Left ventricle myocardium superior (tissue), 1 donor: ENCODE data around the gene PSMD11. TPM values are rescaled to one million over a fixed set of nuclear protein-coding genes. Genes with fewer than 3 reads are reported as not detected.

Experiments
- ATAC-seq: fragments of 200-7000 bp; cut with Tn5 transposase; one replicate; pipeline ENCODE4 v1.9.1; 2020; ENCODE audit warnings: mild to moderate bottlenecking, moderate library complexity
- DNase-seq: peaks from one replicate; pipeline ENCODE4 v3.0.0-alpha.2; 2020
- intact Hi-C: fragments of 100-400 bp; cut with micrococcal nuclease; formaldehyde crosslinking; loops from one replicate; pipeline ENCODE4 v1.11.0; 2022
- total RNA-seq: library from RNA; stranded (reverse); fragmentation: NEBNext Ultra II Directional; extraction: Animal tissue kit (Norgen Biotek cat#: 25700); gene quantifications from one replicate; pipeline ENCODE4 v1.2.1, GENCODE V29; 2021
- donor health status: DM: no; HTN: yes; CAD: no; lungs with severe emphysema.

The PSMD11 gene
- total RNA-seq, 1 donor from 2014 or later: 67.8 TPM

DNA sequence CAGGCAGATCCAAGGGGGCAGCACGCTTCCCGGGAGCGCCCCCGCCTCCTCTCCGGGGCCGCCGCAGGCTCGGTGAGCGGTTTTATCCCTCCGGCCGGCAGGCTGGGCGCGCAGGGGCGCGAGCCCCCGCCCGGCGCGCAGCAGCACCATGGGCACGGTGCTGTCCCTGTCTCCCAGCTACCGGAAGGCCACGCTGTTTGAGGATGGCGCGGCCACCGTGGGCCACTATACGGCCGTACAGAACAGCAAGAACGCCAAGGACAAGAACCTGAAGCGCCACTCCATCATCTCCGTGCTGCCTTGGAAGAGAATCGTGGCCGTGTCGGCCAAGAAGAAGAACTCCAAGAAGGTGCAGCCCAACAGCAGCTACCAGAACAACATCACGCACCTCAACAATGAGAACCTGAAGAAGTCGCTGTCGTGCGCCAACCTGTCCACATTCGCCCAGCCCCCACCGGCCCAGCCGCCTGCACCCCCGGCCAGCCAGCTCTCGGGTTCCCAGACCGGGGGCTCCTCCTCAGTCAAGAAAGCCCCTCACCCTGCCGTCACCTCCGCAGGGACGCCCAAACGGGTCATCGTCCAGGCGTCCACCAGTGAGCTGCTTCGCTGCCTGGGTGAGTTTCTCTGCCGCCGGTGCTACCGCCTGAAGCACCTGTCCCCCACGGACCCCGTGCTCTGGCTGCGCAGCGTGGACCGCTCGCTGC, 43.3 kb downstream of the PSMD11 start:
- ATAC-seq (no peak), DNase-seq (no peak)
- intact Hi-C loops: no loop called here

DNA sequence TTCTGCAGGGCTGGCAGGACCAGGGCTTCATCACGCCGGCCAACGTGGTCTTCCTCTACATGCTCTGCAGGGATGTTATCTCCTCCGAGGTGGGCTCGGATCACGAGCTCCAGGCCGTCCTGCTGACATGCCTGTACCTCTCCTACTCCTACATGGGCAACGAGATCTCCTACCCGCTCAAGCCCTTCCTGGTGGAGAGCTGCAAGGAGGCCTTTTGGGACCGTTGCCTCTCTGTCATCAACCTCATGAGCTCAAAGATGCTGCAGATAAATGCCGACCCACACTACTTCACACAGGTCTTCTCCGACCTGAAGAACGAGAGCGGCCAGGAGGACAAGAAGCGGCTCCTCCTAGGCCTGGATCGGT, 43.9 kb downstream of the PSMD11 start:
- intact Hi-C loops: no loop called here
- ATAC-seq (no peak), DNase-seq (no peak)

DNA sequence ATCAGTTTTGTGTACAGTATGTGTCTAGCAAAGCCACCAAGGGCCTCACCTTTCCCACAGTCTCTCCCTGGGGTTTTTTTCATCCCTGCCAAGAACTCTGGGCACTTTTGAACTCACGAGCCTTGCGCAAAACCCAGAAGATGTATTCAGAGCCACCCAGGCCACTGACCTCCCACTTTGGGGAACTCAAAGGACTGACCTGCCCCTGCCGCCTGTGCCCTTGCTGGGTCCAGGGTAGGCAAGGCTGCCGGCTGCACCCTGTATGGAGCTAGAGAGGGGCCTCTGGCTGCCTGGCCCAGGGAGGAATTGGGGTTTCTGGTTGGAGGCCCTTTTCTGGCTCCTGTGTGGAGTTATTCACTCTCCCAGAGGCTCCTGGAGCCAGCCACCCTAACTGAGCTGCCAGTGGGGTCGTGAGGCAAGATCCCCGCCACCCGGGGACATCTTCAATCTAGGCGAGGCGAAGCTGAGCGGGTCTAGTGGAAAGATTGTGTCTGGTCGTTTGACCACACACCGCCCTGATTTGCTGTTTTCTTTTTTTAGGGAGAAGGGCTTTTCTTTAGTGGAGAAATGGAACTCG, 44.4 kb downstream of the PSMD11 start:
- intact Hi-C loops: no loop called here
- ATAC-seq (no peak), DNase-seq (no peak)

DNA sequence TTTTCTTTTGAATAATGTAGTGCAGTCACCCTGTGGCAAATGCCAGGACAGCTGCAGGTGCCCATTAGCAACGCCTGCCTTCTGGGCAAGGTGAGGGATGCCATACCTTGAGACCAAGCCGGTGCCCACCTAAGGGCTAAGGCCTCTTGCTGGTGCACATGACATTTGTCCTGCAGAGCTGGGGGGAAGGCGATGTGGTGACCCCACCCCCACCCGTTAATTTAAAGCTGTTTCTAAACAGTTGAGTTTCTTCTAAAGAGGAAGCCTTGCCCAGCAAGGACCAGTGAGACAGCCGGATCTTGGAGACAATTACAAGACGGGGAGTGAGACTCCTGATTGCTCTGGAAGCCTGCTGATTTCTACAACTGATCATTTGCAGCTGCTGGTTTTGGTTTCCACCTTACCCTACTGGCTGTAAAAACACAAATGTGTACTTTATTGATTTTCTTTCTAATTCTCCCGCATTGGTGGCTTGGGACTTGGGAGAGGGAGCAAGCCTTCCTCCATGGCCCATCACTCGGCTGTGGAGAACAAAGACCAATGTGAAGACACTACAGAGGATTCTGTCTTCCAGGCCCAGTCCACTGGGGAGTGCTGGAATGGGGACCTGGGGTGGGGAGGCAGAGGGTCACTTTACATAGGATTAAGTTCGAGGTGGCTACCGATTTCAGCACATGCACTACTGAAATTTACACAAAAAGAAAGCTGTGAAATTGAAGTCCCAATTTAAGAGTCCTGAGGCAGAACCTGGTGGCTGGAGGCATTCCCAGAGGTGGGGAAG, 45.2 kb downstream of the PSMD11 start:
- no peak for ATAC-seq

DNA sequence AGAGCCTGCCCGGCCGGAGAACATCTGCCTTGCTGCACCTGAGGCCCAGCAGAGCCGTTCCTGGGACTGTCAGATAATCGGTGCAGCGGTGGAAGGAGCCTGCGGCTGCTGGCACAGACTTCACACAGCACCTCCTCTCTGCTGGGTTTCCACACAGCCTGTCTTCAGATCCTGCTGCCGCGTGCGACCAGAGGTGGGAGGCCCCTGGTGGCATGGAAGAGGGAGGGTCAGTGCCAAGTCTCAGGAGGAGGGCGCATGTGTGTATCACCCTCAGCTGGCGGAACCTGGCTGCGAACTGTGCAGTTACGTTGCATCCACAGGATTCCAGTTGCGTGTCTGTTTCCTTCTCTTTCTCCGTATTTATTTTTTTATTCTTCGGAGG, 45.8 kb downstream of the PSMD11 start:
- no peak for ATAC-seq
- DNase-seq: no peak
- intact Hi-C loops: no loop called here

More for the DNA sequence above, 45.2 kb downstream of the PSMD11 start:
- no peak for DNase-seq
- intact Hi-C loops: no loop called here

DNA sequence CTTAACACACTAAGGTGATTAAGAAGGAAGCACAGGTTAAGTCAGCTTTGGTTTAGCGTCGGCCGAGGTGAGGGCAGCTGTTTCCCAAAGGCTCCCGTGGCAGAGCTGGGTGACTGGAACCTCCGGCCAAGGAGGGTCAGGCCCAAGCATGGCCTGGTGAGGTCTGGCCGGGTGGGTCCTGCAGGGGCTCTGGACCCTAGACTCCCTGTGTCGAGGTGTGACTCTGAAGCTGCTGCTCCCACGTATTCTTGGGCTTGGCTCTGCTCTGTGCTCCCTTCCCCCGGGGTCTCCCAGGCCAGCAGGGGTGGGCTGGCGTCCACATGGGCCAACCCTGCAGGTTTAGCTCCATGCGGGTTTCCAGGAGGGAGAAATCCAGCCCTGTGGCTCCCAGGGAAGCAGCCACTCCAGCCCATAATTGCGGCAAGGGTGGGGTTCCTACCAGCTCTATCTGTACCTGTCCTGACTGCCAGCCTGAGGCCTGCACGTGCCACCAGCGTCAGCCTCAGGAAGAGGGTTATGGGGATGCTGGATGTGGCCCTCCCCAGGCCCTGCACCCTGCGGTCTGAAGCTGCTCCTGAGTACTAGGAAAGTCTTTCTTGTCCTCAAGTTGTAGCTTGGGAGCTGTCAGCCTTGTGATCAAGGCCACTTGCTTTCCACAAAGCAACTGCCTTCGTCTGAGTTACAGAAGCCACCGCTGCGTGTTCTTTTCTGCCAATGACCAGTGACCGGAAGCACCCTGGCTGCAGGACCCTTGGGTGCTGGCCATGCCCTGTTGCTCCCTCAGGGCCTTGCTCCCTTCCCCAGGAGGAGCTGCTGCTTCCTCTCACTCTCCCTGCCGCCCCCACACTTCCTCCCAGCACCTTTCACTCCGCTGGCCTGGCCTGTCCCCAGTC, 47.3 kb downstream of the PSMD11 start:
- intact Hi-C loops: no loop called here
- DNase-seq: no peak
- no peak for ATAC-seq

DNA sequence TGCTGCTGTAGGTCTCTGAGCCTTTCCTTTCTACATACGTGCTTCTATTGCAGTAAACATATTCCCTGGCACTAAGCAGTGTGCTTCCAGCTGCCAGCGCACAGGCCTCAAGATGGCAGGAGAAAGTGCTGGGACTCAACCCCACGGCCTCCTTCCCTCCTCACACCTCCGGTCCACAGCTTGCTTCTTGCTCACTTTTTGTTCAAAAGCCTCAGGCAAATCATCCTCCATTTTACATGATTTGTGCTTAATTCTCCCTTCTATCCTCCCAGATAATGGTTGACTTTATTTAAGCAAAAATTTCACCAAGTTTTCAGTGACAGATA, 47.9 kb downstream of the PSMD11 start:
- ATAC-seq (no peak), DNase-seq (no peak)
- intact Hi-C loops: no loop called here

DNA sequence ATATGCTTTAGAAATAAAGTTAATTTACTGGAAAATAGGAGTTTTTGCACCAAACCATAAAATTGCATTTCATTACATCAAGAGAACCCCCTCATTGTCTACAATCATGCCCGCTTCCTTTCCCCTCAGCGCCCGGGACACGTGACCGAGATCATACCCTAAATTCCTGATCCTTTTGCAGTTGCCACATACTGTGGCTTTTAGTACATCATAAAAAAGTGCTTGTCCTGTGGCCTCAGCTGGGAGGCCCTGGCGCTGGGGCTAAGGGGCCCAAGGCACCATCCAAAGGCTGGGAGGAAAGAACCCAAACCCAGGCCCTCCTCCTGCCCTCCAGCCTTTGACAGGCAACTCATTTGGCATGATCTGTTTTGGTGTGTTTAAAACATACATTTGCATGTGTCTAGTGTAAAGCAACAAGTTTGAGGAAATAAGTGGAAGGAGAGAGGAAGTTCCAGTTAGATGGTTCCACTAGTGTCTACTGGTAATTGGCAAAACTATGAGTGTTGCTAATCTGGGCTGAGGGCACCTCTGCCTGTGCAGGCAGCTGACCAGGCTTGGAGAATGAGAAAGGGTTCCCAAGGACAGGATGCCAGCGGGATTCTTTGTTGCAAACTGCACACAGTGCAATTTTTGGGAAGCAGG, 48.5 kb downstream of the PSMD11 start:
- intact Hi-C loops: no loop called here
- no peak for DNase-seq
- ATAC-seq: no peak

DNA sequence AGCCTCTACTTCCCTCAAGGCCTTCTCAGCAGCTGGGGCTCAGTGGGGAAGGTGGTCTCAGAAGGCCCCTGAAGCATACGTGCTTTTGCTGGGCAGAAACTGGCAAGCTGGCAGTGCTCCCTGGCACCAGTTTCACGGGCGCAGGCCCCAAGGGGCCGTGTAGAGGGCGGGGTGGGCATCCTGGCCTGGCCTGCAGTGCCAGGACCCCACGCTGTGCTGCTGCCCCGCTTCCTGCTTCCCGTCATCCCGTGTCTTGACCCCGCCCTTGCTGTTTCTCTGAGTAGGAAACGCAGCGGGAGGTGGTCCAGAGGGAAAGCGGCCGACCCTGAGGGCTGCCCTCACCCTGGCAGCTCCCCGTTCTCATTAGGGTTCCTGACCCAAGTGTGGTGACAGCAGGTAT, 49.3 kb downstream of the PSMD11 start:
- DNase-seq (no peak), ATAC-seq (no peak)
- intact Hi-C loops: no loop called here

DNA sequence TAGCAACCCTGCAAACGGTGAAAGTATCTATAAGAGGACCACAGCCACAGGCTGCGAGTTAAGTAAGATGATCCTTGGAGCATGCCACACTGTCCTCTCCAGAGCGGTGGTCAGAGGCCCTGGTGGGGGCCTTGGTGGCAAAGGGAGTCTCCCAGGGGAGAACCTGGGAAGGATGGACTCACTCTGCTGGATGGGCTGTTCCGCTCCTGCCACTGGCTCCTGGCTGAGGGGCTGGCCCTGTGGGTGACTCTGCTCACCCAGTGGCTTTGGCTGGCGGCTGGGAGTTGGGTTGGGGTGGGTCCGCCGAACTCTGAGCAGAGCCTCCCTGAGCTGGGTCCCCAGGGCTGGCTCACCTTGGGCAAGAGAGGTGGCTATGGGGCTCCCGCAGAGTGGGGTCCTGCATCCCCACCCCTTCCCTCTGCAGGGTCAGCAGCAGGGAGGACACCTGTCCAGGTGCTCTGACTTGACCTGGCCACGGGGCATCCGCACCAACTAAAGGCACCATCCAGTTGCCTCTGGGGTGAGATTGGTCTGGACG, 49.7 kb downstream of the PSMD11 start:
- DNase-seq: no peak
- no peak for ATAC-seq
- intact Hi-C loops: no loop called here

DNA sequence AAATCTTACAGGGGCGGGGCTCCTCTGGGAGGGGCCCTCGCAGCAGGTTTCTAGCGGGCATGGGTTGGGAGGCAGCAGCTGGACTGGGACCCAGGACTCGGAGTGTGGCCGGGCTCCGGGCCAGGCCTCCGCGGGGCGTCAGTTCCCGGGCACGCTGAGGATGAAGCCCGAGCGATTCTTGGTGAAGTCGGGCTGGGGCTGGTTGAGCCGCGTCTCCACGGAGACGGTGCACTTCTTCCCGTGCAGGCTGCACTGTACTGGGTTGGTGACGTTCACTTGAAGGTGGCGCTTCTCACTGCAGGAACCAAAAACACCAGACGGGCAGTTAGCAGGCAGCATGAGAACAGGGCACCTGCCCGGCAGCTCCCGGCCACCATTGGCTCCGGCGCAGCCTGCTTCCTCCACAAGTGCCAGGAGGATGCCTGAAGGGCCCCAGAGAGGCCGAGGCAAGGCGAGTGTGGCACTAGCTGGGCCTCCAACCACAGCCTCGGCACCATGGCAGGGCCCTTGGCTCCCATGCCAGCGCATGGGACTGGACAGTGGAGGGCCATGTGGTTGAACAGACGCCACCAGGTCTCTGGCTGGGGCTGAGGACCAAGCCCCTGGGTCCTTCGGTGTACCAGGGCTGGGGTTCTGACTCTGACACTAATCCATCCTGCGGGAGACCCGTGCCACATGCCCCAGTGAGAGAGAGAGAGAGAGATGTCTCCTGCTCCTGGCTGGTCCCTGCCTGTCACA, 50.5 kb downstream of the PSMD11 start:
- intact Hi-C loops: no loop called here
- DNase-seq: no peak
- ATAC-seq: no peak

DNA sequence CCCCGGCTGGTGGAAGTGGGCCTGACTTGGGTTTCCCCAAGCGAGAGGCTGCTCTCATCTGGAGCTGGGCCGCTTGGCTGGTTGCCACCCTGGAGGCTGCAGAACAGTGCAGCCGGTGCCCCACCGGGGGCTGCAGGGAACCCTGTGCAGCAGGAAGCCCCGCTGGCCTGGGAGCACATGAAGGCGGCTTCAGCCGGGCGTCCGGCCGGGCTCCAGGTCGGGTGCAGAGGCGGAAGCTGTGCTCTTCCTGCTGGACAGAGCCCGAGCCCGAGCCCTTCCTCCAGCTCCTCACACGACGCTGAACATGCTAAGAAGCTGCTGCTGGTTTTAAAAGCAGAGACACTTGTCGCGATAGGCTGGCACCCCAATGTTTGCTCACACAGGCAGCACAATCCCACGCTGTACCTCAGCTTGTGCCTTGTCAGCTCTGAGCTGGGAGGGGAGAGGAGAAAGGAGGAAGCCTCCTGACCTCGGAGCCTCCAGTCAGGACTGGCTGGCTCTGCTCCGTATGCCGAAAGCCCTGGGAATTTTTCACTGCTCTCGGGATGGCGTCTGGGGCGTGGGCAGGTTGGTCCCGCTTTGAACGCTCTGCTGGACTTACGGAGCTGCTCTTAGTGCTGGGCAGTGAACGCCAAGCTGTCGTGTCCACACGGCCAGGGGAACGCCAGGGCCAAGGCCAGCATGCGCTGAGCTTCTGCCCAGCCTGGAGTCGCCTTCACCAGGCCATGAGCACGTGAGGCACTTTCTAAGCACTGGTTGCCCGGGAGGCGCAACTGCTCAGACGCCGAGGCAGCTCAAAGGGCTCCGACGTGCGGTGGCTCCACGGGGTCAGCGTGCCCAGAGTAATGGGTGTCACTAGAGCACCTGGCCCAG, 51.3 kb downstream of the PSMD11 start:
- intact Hi-C loops: no loop called here
- ATAC-seq: peak; percentile 66
- peak; percentile 68 for DNase-seq

DNA sequence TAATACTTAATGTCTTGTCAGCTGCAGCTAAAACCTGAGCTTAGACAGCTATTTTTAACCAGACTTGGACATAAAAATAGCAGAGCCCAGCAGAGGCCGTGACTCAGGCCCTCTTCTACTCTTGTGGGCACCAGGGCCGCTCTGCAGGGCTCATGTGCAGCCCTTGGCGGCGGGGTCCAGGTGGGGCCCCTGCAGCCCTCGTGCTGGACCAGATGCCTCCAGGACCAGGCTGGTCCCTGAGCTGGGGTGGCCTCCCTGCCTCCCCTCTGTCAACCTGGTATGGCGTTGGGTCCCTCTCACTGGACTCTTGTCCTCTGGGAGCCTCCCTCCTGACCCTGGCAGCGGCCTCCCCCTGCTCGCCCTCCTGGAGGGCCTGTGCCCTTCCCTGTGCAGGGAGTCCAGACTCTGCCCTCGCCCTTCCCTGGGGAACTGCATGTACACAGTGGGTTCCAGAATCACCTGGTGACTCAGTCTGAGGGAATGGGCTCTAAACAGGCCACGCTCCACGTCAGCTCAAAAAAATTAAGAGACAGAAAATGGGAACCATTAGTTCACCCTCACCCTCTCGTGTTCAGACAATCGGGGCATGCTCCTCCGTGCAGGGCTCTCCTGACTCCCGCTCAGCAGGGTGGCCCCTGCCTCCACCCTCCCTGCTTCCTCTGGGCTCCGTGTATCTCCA, 52.2 kb downstream of the PSMD11 start:
- intact Hi-C loops: no loop called here
- DNase-seq (no peak), ATAC-seq (peak; percentile 83)

DNA sequence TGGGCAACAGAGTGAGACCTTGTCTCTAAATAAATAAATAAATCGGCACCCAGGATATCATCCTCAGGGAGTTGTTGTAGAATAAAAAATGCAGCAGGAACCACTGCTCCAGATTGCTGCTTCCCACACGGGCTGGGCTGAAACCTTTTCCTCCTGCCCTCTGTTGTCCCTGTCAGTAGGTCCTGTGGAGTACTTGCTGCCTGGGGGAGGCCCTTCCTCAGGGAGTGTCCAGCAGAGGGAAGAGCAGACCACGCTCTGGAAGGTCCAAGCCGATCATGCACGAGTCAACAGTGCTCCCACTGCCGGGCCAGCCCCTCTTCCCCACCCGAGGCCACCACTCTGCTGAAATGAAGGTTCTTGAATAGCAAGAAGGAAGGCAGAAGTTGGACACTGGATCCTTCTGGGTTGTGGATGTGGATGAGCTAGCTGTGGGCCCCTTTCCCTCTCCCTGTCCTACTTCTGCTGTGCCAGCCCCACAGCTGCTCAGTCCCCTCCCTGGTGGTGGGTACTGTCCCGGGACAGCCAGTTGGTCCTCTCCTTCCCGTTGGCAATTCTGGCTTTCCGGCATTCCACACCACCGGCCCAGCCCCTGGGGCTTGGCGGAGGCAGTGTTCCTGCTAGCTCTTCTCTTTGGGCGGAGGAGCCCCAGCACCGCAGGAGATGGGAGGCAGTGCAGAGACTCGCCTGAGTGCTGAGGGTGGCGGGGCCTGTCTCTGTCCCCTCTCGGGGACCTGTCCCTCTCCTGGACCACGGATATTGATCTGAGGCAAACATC, 53.3 kb downstream of the PSMD11 start:
- DNase-seq (no peak), ATAC-seq (no peak)
- intact Hi-C loops: no loop called here

DNA sequence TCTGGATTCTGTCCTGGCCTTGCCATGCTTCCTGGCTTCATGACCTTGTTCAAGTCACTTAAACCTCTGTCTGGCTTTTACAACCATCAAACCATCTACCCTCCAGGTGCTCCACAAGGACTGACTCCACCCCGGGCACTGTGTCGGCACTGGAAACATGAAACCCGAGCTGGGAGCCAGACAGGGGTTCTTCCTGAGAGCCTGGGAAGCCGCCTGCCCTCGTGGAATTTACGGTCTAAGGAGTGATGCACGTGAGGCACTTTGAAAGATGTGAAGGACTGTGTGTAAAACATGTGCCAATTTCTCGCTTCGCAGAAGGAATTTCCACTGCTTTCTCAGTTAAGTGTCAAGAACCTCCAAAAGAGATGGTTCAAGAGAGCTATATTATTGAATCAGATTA, 54.1 kb downstream of the PSMD11 start:
- ATAC-seq (no peak), DNase-seq (no peak)
- intact Hi-C loops: no loop called here

DNA sequence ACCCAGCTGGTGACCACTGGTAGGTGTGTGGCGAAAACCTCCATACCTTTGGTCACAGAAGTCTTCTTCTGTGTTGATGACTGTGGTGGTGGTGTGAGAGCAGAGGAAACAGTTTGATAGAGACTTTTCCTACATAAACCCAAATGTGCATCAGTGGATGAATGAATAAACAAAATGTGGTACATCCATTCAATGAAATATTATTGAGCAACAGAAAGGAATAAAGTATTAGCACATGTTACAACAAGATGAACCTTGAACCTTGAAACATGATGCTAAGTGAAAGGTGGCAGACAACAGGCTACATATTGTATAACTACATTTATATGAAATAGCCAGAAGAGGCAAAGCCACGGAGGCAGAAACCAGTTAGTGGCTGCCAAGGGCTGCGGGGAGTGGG, 57.7 kb downstream of the PSMD11 start:
- ATAC-seq: no peak
- intact Hi-C loops: no loop called here
- no peak for DNase-seq
